Left ventricle myocardium inferior (tissue), 1 donor: ENCODE results near the gene IQCE. TPM values are rescaled to one million over a fixed set of nuclear protein-coding genes. Genes with fewer than 3 reads are reported as not detected.
A peak's percentile ranks its signal among the peaks of the same experiment; 100 is the strongest.

Experiments
- DNase-seq: peaks from one replicate; pipeline ENCODE4 v3.0.0-alpha.2; 2020
- H3K27ac ChIP-seq: fragments of 200-600 bp; replicated peaks from 2 replicates; pipeline ENCODE4 v1.8.0; 2021
- H3K27me3 ChIP-seq: fragments of 200-600 bp; 2 replicates; pipeline ENCODE4 v1.8.0; 2021; ENCODE audit warnings: low read depth
- H3K36me3 ChIP-seq: fragments of 200-600 bp; 2 replicates; pipeline ENCODE4 v1.8.0; 2021
- H3K4me1 ChIP-seq: fragments of 200-600 bp; 2 replicates; pipeline ENCODE4 v1.8.0; 2021
- H3K4me3 ChIP-seq: fragments of 200-600 bp; 2 replicates; pipeline ENCODE4 v1.8.0; 2021; ENCODE audit warnings: mild to moderate bottlenecking, moderate library complexity
- H3K9me3 ChIP-seq: fragments of 200-600 bp; replicated peaks from 2 replicates; pipeline ENCODE4 v1.8.0; 2021
- CTCF ChIP-seq: fragments of 200-600 bp; IDR thresholded peaks from 2 replicates; pipeline ENCODE4 v1.8.0; 2021; ENCODE audit warnings: antibody characterized with exemption, mild to moderate bottlenecking, borderline replicate concordance
- intact Hi-C: fragments of 100-400 bp; cut with micrococcal nuclease; formaldehyde crosslinking; loops from one replicate; pipeline ENCODE4 v1.11.0; 2022
- microRNA-seq: library from miRNA; unstranded; fragments of <30 nt; microRNA quantifications from one replicate; pipeline ENCODE4 v1.2.0, GENCODE V29; 2020
- total RNA-seq: library from RNA; stranded (reverse); fragmentation: NEBNext Ultra II Directional; extraction: Animal tissue kit (Norgen Biotek cat#: 25700); gene quantifications from one replicate; pipeline ENCODE4 v1.2.1, GENCODE V29; 2021
- donor health status: DM: no; HTN: yes; CAD: no; lungs with severe emphysema.

Gene IQCE
- total RNA-seq, 1 donor from 2014 or later: 11.5 TPM

- H3K9me3 ChIP-seq: peaks cover 5% of the 10 kb centered on the region
- no peak for TF ChIP-seq CTCF
- H3K36me3 ChIP-seq: peaks cover 4% of the 10 kb centered on the region
- H3K27me3 ChIP-seq: no peaks in the 10 kb centered on the region
- H3K4me3 ChIP-seq: no peak overlapping the region
- peak; percentile 59 for DNase-seq
- intact Hi-C loops: no loop called here
- peaks cover 33% of the 10 kb centered on the region for H3K4me1 ChIP-seq
- H3K27ac ChIP-seq: peak overlapping the region; percentile 63
Measured at GRCh38 chr7:2663121-2663886, 104.5 kb downstream of the IQCE start.

GRCh38 chr7:2663960-2664359 lies 105.2 kb downstream of the IQCE start:
- no peak overlapping the region for H3K27ac ChIP-seq
- peaks cover 33% of the 10 kb centered on the region for H3K4me1 ChIP-seq
- no peaks in the 10 kb centered on the region for H3K36me3 ChIP-seq
- TF ChIP-seq CTCF: no peak
- intact Hi-C loops: no loop called here
- H3K27me3 ChIP-seq: no peaks in the 10 kb centered on the region
- DNase-seq: no peak
- H3K4me3 ChIP-seq: no peak overlapping the region
- H3K9me3 ChIP-seq: peaks cover 5% of the 10 kb centered on the region

Small RNA genes lying within 50 kb of the gene (microRNA-seq; reads per million reads assigned to microRNA genes)
- not detected for gene MIR4648

Other genes with a start within 250 kb of the IQCE start
- 16.8 TPM for gene SNX8, start 244.5 kb upstream of the IQCE start, total RNA-seq
- gene EIF3B, start 204.2 kb upstream of the IQCE start, total RNA-seq: 68.9 TPM
- gene CHST12, start 155.4 kb upstream of the IQCE start, total RNA-seq: 15.3 TPM
- gene GRIFIN, start 82.6 kb upstream of the IQCE start, total RNA-seq: not detected
- gene LFNG, start 39.2 kb upstream of the IQCE start, total RNA-seq: 5.2 TPM
- 13.7 TPM for gene BRAT1, start 3.5 kb upstream of the IQCE start, total RNA-seq
- 10.9 TPM for gene TTYH3, start 73.0 kb downstream of the IQCE start, total RNA-seq
- 0.11 TPM for gene AMZ1, start 129.2 kb downstream of the IQCE start, total RNA-seq